GM21526 (cell line): ENCODE data around the gene APOD.
"Not testable (repeated sequence)": the region's sequence is repeated elsewhere in the genome, so short reads cannot be mapped to it uniquely, and the experiment has no call there.

Source experiments
- ATAC-seq: cut with Tn5 transposase; IDR thresholded peaks from one replicate; pipeline ENCODE4 v1.9.1; 2021; ENCODE audit warnings: moderate library complexity; ENCODE audit not compliant: unreplicated experiment, low FRiP score

The APOD gene

DNA sequence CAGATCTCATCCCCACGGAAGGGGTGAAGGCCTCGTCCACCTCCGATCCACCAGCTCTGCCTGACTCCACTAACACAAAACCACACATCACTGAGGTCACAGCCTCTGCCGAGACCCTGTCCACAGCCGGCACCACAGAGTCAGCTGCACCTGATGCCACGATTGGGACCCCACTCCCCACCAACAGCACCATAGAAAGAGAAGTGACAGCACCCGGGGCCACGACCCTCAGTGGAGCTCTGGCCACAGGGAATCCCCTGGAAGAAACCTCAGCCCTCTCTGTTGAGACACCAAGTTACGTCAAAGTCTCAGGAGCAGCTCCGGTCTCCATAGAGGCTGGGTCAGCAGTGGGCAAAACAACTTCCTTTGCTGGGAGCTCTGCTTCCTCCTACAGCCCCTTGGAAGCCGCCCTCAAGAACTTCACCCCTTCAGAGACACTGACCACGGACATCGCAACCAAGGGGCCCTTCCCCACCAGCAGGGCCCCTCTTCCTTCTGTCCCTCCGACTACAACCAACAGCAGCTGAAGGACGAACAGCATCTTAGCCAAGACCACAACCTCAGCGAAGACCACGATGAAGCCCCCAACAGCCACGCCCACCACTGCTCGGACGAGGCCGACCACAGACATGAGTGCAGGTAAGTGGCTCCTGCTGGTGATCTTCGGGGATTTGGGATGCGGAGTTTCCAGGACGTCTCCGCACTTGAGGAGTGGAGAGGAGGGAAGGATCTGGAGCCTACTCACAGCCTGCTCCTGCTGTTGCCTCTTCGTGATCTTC, 36.0 kb upstream of the APOD start:
- ATAC-seq: not testable (repeated sequence)

DNA sequence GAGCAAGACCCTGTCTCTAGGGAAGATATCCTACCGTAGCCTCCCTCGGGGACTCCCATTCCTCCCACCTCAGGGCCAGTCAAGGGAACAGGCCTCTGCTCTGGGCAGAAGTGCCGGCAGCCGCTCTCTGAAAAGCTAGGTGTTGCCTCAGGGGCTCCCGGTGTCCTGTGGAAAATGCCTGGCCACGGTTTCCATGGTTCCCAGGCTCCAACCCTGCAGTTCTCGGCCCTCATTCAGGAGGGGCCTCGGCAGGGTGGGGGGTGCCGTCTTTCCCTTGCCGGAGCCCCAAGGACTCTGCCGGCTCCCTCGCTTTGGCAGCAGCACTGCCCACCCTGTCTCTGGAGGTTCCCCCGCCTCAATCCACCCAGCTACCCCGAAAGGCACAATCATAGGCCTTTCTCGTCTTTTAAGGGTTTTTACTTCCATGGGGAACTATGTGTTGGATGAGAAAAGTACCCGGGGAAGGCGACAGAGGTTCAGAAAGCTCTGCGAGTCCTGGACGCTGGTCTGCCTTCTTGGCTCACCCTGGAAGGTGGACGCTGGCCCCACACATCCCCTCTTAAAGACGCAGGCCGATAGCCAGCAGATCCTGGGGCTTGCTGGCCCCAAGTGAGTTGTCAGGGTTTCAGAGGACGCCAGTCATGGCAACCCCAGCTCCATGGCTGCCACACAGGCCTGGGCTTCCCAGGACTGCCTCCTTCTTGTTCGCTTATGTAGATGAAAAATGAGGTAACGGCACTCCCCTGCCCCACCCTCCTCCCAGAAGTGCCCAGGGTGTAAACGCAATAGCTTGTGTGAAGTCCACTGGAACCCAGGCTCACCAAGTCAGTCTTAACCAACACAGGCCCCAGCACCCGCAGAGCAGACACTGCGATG, 34.3 kb upstream of the APOD start:
- not testable (repeated sequence) for ATAC-seq

DNA sequence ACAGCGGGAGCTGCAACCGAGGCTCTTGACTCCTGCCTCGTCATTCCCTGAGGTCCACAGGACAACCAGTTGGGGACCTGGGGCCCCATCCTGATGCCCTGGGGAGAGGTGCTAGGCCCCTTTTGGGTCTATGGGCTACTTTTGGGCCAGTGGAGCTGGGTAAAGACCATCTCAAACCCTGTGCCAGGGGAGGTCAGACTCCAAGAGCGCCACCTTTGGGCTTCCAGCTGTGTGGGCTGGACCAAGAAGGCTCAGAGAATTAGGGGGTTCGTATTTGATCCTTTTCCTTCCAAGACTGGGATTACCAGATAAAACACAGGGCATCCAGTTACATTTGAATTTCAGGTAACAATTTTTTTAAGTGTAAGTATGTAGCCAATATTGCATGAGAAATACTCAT, 33.4 kb upstream of the APOD start:
- not testable (repeated sequence) for ATAC-seq

DNA sequence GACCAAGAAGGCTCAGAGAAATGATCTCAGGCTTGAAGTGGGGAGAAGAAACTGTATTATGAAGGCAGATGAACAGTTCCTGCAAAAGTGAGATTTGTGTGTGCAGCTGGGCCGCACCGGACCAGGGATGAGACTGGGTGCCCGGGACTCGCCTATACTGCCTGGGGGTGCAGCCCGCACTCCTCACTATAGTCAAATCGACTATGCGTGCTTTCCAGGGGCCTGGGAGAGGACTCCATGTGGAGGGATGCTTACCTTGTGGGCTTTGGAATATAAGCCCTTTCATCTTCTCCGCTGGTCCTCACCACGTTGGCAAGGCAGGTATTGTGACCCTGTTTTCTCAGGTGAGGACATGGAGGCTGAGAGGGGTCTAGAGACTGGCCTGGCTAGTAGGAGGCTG, 32.9 kb upstream of the APOD start:
- no peak for ATAC-seq

DNA sequence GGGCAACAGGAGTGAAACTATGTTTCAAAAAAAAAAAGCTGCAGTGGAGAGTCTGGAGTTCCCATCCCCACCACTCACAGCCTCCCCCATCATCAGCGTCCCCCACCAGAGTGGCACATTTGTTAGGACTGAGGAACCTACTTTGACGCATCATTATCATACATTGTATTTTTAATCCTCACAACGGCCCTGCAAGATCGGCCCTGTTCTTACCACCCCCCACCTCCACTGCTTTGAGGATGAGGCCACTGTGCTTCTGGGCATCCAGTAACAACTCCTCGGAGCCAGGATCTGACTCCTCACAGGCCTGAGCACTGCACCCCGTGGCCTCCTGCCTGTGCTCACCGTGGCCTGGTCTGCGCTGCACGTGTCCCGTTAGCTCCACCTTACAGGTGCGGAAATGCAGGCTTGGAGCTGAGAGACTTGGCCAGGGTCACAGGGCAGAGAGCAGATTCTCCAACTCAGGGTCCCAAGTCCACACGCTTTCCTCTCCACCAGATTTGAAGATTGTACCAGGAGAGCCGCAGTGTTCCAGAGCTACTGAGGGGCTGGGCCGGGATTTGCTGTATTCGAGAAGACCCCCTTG, 32.3 kb upstream of the APOD start:
- ATAC-seq: not testable (repeated sequence)

DNA sequence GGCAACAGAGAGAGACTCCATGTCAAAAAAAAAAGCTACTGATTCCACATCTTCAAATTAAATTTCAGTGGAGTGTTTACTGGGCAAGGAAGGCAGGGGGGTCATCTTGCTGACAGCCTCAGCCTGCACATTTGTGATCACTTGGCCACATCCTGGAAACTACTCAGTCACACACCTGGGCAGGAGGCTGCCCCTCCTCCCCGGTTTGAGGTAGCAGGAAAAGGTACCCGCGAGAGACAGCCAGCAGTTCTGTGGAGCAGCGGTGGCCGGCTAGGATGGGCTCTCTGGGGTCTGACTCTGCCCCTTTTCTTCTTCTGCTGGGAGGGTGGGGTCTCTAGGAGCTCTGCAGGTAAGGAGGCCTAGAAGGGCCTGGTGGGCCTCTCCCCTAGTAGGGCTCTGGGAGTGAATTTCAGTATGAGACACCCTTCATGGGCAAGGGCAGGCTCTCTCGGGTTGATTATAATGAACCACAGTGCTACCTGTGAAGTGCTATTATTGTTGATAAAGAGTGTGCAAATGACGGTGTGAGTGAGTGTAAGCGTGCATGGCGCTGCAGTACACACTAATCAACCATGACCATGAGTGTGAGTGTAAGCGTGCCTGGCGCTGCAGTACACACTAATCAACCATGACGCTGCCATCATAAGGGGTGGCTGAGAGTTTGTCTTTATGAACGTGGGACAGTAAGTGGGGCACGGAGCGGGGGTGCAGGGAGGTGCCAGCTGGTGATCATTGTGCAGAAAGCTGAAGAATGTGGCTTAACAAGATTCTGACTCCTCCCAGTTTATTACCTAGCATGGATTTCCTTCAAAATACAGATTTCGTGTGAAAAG, 31.1 kb upstream of the APOD start:
- not testable (repeated sequence) for ATAC-seq

DNA sequence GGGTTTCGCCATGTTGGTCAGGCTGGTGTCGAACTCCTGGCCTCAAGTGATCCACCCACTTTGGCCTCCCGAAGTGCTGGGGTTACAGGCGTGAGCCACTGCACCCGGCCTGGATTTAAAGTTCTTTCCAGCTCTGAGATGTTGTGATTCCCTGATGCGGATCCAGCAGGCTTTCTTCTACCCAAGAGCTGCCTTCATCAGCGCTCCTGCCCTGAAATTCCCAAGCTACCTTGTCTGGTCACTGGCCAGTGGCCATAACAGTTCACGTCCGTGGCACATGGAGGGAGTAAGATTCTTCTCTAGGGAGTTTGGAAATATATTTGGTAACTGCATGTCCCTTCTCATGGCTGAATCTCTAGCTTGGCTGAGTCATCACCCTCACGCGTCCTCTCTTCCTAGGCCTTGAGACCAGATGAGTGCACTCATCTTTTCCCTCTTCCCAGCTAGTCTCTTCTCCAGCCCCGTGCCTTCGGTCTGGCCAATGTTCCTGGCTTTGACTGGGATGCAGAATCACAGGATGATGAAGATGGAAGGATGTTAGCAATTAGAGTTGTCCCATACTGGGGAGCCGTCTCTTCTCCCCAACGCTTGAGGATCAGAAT, 29.8 kb upstream of the APOD start:
- no peak for ATAC-seq

DNA sequence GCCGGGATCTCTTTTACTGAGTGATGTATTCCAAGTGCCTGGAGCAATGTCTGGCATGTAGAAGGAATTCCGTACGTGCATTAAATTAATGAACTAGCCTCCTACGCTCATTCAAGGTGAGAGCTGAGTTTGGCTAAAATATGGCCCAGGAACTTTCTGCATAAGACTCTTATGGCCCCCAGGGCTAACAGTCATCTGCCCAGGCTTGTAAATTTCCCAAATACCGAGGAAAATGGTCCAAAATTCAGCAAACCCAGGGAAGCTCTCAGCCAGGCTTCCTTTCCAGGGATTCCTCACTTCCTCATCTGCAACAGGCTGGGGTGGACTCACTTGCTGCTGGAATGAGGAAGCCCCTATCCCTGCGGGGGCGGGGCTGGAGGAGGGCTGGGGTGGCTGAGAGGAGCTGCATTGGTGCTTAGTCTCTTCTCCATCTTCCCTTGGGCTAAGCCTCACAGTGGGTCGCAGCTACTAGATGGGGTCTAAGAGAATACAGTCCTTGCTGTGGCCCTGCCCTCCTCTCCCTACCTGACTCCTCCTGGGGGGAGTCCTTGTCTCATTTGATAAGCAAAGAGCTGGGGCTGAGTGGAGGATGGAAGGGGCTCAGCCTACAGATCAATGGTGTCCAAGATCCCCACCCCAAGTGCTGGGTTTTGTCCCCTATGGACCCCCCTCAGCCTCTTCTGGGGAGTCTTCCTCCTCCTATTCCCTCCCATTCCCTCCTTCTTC, 28.5 kb upstream of the APOD start:
- no peak for ATAC-seq

DNA sequence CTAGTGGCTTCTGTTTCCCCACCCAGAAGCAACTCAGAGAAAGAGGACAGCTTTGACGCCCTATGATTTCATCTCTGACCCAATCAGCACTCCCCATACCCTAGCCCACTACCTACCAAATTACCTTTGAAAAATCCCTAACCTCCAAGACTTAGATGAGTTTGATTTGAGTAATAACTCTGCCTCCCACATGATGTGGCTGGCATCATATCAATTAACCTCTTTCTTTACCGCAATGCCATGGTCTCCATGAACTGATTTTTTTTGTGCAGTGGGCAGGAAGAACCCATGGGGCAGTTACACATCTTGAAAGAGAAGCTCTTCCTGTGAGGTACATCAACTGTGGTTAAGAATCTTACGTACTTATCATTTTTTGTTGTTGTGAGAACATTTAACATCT, 25.5 kb upstream of the APOD start:
- ATAC-seq: no peak

DNA sequence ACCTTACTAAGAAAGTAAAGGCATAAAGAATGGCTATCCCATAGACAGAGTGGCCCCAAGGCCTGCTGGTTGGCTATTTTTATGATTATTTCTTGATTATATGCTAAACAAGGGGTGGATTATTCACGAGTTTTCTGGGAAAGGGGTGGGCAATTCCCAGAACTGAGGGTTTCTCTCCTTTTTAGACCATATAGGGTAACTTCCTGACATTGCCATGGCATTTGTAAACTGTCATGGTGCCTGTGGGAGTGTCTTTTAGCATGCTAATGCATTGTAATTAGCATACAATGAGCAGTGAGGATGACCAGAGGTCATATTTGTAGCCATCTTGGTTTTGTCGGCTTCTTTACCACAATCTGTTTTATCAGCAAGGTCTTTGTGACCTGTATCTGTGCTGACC, 18.0 kb upstream of the APOD start:
- not testable (repeated sequence) for ATAC-seq

DNA sequence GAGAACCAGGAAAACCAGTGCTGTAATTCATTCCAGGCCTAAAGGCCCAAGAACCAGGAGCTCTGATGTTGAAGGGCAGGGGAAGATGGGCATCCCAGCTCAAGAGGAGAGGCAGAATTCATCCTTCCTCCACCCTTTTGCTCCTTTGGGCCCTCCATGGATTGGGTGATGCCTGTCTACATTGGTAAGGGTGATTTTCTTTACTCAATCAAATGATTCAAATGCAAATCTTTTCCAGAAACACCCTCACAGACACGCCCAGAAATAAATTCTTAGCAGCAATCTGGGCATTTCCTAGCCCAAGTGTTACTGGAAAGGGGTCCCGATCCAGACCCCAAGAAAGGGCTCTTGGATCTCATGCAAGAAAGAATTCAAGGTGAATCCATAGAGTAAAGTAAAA, 17.6 kb upstream of the APOD start:
- ATAC-seq: no peak

DNA sequence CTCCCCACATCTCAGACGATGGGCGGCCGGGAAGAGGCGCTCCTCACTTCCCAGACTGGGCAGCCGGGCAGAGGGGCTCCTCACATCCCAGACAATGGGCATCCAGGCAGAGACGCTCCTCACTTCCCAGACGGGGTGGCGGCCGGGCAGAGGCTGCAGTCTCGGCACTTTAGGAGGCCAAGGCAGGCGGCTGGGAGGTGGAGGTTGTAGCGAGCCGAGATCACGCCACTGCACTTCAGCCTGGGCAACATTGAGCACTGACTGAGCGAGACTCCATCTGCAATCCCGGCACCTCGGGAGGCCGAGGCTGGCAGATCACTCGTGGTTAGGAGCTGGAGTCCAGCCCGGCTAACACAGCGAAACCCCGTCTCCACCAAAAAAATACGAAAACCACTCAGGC, 16.2 kb upstream of the APOD start:
- not testable (repeated sequence) for ATAC-seq

DNA sequence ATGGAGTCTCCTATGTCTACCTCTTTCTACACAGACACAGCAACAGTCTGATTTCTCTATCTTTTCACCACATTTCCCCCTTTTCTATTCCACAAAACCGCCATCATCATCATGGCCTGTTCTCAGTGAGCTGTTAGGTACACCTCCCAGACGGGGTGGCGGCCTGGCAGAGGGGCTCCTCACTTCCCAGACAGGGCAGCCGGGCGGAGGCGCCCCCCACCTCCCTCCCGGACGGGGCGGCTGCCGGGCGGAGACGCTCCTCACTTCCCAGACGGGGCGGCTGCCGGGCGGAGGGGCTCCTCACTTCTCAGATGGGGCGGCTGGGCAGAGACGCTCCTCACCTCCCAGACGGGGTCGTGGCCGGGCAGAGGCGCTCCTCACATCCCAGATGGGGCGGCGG, 15.8 kb upstream of the APOD start:
- not testable (repeated sequence) for ATAC-seq

DNA sequence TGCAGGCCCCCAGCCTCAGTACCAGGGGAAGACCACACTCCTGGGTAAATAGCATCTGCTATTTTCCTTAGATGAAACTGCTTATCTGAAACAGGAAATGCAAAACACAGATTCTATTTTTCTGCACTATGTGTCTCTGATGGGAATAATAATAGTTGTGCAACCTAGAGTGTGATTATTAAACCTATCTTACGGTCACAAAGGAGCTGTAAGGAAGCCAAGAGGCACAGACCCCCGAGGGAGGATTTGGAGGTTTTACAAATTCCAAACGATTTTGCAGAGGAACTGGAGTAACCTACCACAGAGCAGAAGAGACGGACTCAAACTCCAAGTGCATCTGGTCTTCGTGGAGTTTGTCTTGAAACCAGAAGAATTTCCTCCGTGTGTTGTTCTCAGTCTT, 14.1 kb upstream of the APOD start:
- no peak for ATAC-seq

DNA sequence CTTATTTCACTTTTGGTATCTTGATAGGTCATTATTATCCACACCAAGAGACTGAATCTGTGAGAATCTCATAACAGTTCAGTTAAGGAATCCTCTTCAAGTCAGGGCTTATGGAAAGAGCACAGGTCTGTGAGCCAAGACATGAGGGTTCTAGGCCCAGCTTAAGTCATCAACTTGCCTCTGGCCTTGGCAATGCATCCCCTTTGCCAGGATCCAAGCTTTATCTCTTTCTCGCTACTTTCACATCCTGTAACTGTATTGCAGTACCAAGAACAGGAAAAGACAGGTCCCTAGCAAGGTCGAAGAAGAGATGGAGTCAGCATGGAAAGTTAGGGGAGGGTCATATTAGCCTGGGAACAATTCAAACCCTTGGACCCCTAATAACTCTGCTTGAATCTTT, 13.5 kb upstream of the APOD start:
- ATAC-seq: no peak

DNA sequence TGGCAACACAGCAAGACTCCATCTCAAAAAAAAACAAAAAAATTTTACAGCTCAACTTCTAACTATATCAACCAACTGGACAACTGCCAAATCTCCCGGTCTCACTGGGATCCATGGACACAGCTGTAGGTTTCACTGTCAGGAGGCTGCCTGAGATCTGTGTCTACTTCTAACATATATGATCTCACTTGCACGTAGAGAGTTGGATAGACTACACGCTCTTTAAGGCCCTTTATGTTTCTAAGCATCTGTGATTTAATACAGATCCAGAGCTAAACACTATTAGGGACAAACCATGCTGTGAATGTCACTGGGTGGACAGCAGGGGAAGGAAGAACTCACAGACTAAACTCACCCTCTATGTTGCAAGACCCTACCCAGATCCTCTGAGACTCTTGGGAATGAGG, 13.0 kb upstream of the APOD start:
- ATAC-seq: no peak

DNA sequence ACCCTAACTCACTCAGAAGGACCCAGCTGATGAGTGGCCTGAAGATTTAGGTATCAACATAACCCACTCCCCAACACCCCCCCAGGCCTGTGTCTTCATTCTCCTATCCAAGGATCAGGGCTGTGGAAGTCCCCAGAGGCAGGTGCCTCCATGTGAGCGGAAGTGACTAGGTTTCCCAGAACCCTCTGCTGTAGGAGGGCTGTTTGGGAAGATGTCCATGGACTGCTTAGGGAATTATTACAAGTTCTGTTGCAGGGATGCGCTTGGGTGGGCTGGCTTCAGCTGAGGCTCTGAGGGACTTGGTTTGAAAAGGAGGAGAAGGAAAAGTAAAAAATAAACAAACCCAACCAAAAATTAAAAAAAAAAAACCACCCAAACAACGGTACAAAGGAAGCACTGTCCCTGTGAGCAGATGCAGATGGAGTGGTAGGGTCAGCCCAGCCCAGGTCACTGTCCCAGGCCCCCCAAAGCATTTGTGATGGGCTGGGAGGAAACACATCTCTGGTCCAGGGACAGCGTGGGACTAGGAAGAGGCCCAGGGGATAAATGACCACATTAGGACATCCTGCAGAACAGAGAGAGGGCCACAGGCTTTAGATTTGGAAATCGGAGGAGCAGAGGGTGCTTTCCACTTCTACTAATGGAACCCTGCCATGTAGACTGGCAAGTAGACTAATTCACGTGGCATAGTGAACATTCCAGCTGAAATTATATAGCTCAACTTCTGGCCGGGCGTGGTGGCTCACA, 12.2 kb upstream of the APOD start:
- no peak for ATAC-seq

DNA sequence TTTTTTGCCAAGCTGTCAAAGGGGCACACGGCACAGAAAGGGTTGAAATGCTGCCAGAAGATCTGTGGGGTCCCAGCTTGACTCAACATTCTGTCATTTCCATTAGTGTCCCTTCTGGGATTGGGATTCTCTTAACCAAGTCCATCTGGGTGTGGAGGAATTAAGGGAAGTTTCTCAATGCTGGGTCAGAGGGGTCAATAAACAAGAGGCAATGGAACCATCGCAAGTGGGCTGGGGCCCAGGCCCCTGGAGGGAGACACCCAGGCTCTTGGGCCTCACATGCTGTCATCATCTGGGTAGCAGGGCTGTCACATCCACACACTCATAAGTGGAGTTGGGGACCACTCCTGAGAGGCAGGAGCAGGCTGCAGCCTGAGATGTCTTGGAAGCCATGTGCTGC, 8.1 kb upstream of the APOD start:
- ATAC-seq: no peak

DNA sequence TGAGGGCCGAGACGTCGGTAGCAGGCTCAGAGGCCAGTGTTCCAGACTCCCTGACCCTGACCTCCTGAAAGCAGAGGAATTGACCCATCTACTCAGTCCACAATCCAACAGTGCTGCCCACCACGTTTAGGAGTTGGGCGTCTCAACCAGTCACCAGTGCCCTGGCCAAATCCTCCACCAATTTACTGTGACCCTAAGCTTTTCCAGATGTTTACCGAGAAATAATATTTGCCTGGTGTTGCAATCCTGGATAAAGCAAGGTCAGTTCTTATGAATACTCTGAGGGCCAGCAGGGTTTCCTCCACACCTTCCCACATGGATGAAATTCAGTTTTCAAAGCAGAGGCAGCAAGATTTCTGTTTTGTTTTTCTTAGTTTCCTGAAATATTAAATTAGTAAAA, 7.5 kb upstream of the APOD start:
- ATAC-seq: no peak
